ENCODE results near the gene SMAP2. TPM values are rescaled to one million over a fixed set of nuclear protein-coding genes. Genes with fewer than 3 reads are reported as not detected.

Gene SMAP2
- total and polyA plus RNA-seq, 3 experiments from 2014 or later, result 144 to 340 (median 146) TPM

GRCh38 chr1:40392221-40392620 is 18.7 kb downstream of the SMAP2 start:
- DNase-seq, result no peak
- CTCF ChIA-PET, result interaction anchor here (1.4 to 1.8 kb wide), 2 partner anchors 9 to 10 kb away, joined by 4 read pairs; no protein-coding TSS in a partner anchor
- peaks cover 85 to 96% (median 93%) of the 10 kb centered on the region in 3 donors for H3K4me1 Mint-ChIP-seq
- H3K9me3 Mint-ChIP-seq, result no peaks in the 10 kb centered on the region
- H3K36me3 Mint-ChIP-seq, result peaks cover 9 to 33% (median 9%) of the 10 kb centered on the region in 3 donors
- Histone ChIP-seq H3K9me3 (ENCODE audit: low read length) (no peaks in the 10 kb centered on the region), H3K4me3 (ENCODE audit: low read length) (peak overlapping the region; percentile 53), H3K36me3 (ENCODE audit: insufficient read depth, low read length) (peaks cover 4% of the 10 kb centered on the region), H3K27me3 (ENCODE audit: insufficient read depth, low read length, poor library complexity, severe bottlenecking) (no peaks in the 10 kb centered on the region), H3K4me1 (ENCODE audit: insufficient read depth, low read length) (peaks cover 95% of the 10 kb centered on the region), H3K27ac (ENCODE audit: low read depth, low read length) (no peak overlapping the region)
- peak overlapping the region; percentile 44 to 92 (median 72) for H3K4me3 Mint-ChIP-seq
- POLR2A ChIA-PET, result interaction anchor here (1.1 kb wide), 1 partner anchor 11 kb away, joined by 5 read pairs; no protein-coding TSS in a partner anchor
- H3K27ac Mint-ChIP-seq, result peak overlapping the region; percentile 95 to 98 (median 98)
- no peaks in the 10 kb centered on the region for H3K27me3 Mint-ChIP-seq

GRCh38 chr1:40393173-40393572 is 19.6 kb downstream of the SMAP2 start:
- Mint-ChIP-seq H3K27me3 (no peaks in the 10 kb centered on the region), H3K4me3 (peak overlapping the region; percentile 7 to 59 (median 51)), H3K27ac (peak overlapping the region; percentile 20 to 97 (median 95)), H3K9me3 (no peaks in the 10 kb centered on the region), H3K4me1 (peaks cover 92 to 100% (median 99%) of the 10 kb centered on the region in 3 donors), H3K36me3 (peaks cover 9 to 37% (median 9%) of the 10 kb centered on the region in 3 donors)
- Histone ChIP-seq H3K9me3 (ENCODE audit: low read length) (no peaks in the 10 kb centered on the region), H3K27me3 (ENCODE audit: insufficient read depth, low read length, poor library complexity, severe bottlenecking) (no peaks in the 10 kb centered on the region), H3K4me1 (ENCODE audit: insufficient read depth, low read length) (peaks cover 99% of the 10 kb centered on the region), H3K27ac (ENCODE audit: low read depth, low read length) (no peak overlapping the region), H3K36me3 (ENCODE audit: insufficient read depth, low read length) (peaks cover 4% of the 10 kb centered on the region), H3K4me3 (ENCODE audit: low read length) (no peak overlapping the region)
- POLR2A ChIA-PET, result interaction anchor here (0.6 to 1.3 kb wide), 3 partner anchors 13 to 1201 kb away, joined by 3 to 7 read pairs (median 6); partner anchors contain the start of gene SMAP2
- CTCF ChIA-PET, result interaction anchor here (0.9 to 1.8 kb wide), 4 partner anchors 10 to 46 kb away, joined by 3 to 4 read pairs (median 4); partner anchors contain the start of gene SMAP2
- DNase-seq, result no peak

- Histone ChIP-seq H3K27me3 (ENCODE audit: insufficient read depth, low read length, poor library complexity, severe bottlenecking) (no peaks in the 10 kb centered on the region), H3K36me3 (ENCODE audit: insufficient read depth, low read length) (no peaks in the 10 kb centered on the region), H3K27ac (ENCODE audit: low read depth, low read length) (peak overlapping the region; percentile 19), H3K9me3 (ENCODE audit: low read length) (no peaks in the 10 kb centered on the region), H3K4me1 (ENCODE audit: insufficient read depth, low read length) (peaks cover 97% of the 10 kb centered on the region), H3K4me3 (ENCODE audit: low read length) (peak overlapping the region; percentile 12)
- DNase-seq, result peak in 3 of 5 donors; percentile 54 to 64 (median 63)
- H3K27ac Mint-ChIP-seq, result peak overlapping the region; percentile 79 to 98 (median 96)
- no peaks in the 10 kb centered on the region for H3K9me3 Mint-ChIP-seq
- H3K4me1 Mint-ChIP-seq, result peaks cover 84 to 96% (median 95%) of the 10 kb centered on the region in 3 donors
- ChIA-PET POLR2A (no interaction called here), CTCF (no interaction called here)
- H3K27me3 Mint-ChIP-seq, result no peaks in the 10 kb centered on the region
- H3K4me3 Mint-ChIP-seq, result peak overlapping the region; percentile 0 to 82 (median 58)
- H3K36me3 Mint-ChIP-seq, result peaks cover 0 to 28% (median 6%) of the 10 kb centered on the region in 3 donors
Measured at GRCh38 chr1:40394491-40395172, 21.1 kb downstream of the SMAP2 start.

GRCh38 chr1:40395190-40396175 is 22.0 kb downstream of the SMAP2 start:
- no peaks in the 10 kb centered on the region for H3K9me3 Mint-ChIP-seq
- Histone ChIP-seq H3K27ac (ENCODE audit: low read depth, low read length) (no peak overlapping the region), H3K36me3 (ENCODE audit: insufficient read depth, low read length) (no peaks in the 10 kb centered on the region), H3K9me3 (ENCODE audit: low read length) (no peaks in the 10 kb centered on the region), H3K4me1 (ENCODE audit: insufficient read depth, low read length) (peaks cover 97% of the 10 kb centered on the region), H3K4me3 (ENCODE audit: low read length) (peak overlapping the region; percentile 15), H3K27me3 (ENCODE audit: insufficient read depth, low read length, poor library complexity, severe bottlenecking) (no peaks in the 10 kb centered on the region)
- peaks cover 84 to 96% (median 95%) of the 10 kb centered on the region in 3 donors for H3K4me1 Mint-ChIP-seq
- H3K4me3 Mint-ChIP-seq, result peak overlapping the region; percentile 0 to 68 (median 58)
- DNase-seq, result no peak
- ChIA-PET POLR2A (interaction anchor here (0.6 to 0.7 kb wide), 2 partner anchors 9 to 19 kb away, joined by 3 read pairs; no protein-coding TSS in a partner anchor), CTCF (interaction anchor here (1.0 kb wide), 1 partner anchor 10 kb away, joined by 3 read pairs; no protein-coding TSS in a partner anchor)
- H3K27ac Mint-ChIP-seq, result peak overlapping the region; percentile 79 to 98 (median 96)
- no peaks in the 10 kb centered on the region for H3K27me3 Mint-ChIP-seq
- H3K36me3 Mint-ChIP-seq, result peaks cover 0 to 28% (median 6%) of the 10 kb centered on the region in 3 donors

- H3K27ac ChIP-seq (ENCODE audit: low read depth, low read length), result no peak overlapping the region
- Mint-ChIP-seq H3K27ac (peak overlapping the region in 7 of 8 donors; percentile 63 to 95 (median 91)), H3K4me1 (peaks cover 81 to 96% (median 95%) of the 10 kb centered on the region in 3 donors), H3K36me3 (peaks cover 0 to 24% (median 6%) of the 10 kb centered on the region in 3 donors), H3K4me3 (peak overlapping the region in 3 of 7 donors; percentile 12 to 42 (median 41)), H3K27me3 (no peaks in the 10 kb centered on the region), H3K9me3 (no peaks in the 10 kb centered on the region)
- no peaks in the 10 kb centered on the region for H3K9me3 ChIP-seq (ENCODE audit: low read length)
- CTCF ChIA-PET, result no interaction called here
- POLR2A ChIA-PET, result interaction anchor here (0.6 kb wide), 1 partner anchor 10 kb away, joined by 3 read pairs; no protein-coding TSS in a partner anchor
- DNase-seq, result no peak
- H3K4me3 ChIP-seq (ENCODE audit: low read length), result no peak overlapping the region
- H3K36me3 ChIP-seq (ENCODE audit: insufficient read depth, low read length), result no peaks in the 10 kb centered on the region
- H3K27me3 ChIP-seq (ENCODE audit: insufficient read depth, low read length, poor library complexity, severe bottlenecking), result no peaks in the 10 kb centered on the region
- H3K4me1 ChIP-seq (ENCODE audit: insufficient read depth, low read length), result peaks cover 96% of the 10 kb centered on the region
Measured at GRCh38 chr1:40396420-40396819, 22.9 kb downstream of the SMAP2 start.

- H3K27me3 Mint-ChIP-seq, result no peaks in the 10 kb centered on the region
- no peak for DNase-seq
- ChIA-PET POLR2A (interaction anchor here (1.0 kb wide), 1 partner anchor 15 kb away, joined by 3 read pairs; no protein-coding TSS in a partner anchor), CTCF (interaction anchor here (1.7 to 2.3 kb wide), 2 partner anchors 10 to 59 kb away, joined by 5 to 9 read pairs; no protein-coding TSS in a partner anchor)
- peak overlapping the region in 7 of 8 donors; percentile 63 to 95 (median 91) for H3K27ac Mint-ChIP-seq
- Histone ChIP-seq H3K4me1 (ENCODE audit: insufficient read depth, low read length) (peaks cover 96% of the 10 kb centered on the region), H3K27ac (ENCODE audit: low read depth, low read length) (no peak overlapping the region), H3K27me3 (ENCODE audit: insufficient read depth, low read length, poor library complexity, severe bottlenecking) (no peaks in the 10 kb centered on the region), H3K9me3 (ENCODE audit: low read length) (no peaks in the 10 kb centered on the region), H3K4me3 (ENCODE audit: low read length) (no peak overlapping the region), H3K36me3 (ENCODE audit: insufficient read depth, low read length) (no peaks in the 10 kb centered on the region)
- peaks cover 0 to 24% (median 6%) of the 10 kb centered on the region in 3 donors for H3K36me3 Mint-ChIP-seq
- H3K4me3 Mint-ChIP-seq, result peak overlapping the region in 2 of 7 donors; percentile 12 to 48
- H3K9me3 Mint-ChIP-seq, result no peaks in the 10 kb centered on the region
- peaks cover 81 to 96% (median 95%) of the 10 kb centered on the region in 3 donors for H3K4me1 Mint-ChIP-seq
Measured at GRCh38 chr1:40397258-40397657, 23.7 kb downstream of the SMAP2 start.

GRCh38 chr1:40399984-40400704 is 26.6 kb downstream of the SMAP2 start:
- H3K36me3 Mint-ChIP-seq, result peaks cover 0 to 28% (median 6%) of the 10 kb centered on the region in 3 donors
- peak overlapping the region in 6 of 7 donors; percentile 3 to 71 (median 42) for H3K4me3 Mint-ChIP-seq
- Histone ChIP-seq H3K27me3 (ENCODE audit: insufficient read depth, low read length, poor library complexity, severe bottlenecking) (no peaks in the 10 kb centered on the region), H3K9me3 (ENCODE audit: low read length) (no peaks in the 10 kb centered on the region), H3K36me3 (ENCODE audit: insufficient read depth, low read length) (no peaks in the 10 kb centered on the region), H3K4me3 (ENCODE audit: low read length) (peak overlapping the region; percentile 22), H3K27ac (ENCODE audit: low read depth, low read length) (no peak overlapping the region), H3K4me1 (ENCODE audit: insufficient read depth, low read length) (peaks cover 96% of the 10 kb centered on the region)
- no peaks in the 10 kb centered on the region for H3K9me3 Mint-ChIP-seq
- peak overlapping the region; percentile 55 to 91 (median 74) for H3K27ac Mint-ChIP-seq
- no peaks in the 10 kb centered on the region for H3K27me3 Mint-ChIP-seq
- CTCF ChIA-PET, result interaction anchor here (0.8 to 3.2 kb wide), 7 partner anchors 9 to 247 kb away, joined by 3 to 19 read pairs (median 7); no protein-coding TSS in a partner anchor
- POLR2A ChIA-PET, result interaction anchor here (0.6 to 1.1 kb wide), 3 partner anchors 12 to 235 kb away, joined by 3 to 6 read pairs (median 4); no protein-coding TSS in a partner anchor
- DNase-seq, result no peak
- H3K4me1 Mint-ChIP-seq, result peaks cover 84 to 97% (median 95%) of the 10 kb centered on the region in 3 donors

Data from CD8-positive, alpha-beta memory T cell (primary cell).